GM18526 (cell line): ENCODE data around the gene PRODH.

Experiments used
- POLR2A ChIP-seq: IDR thresholded peaks from 3 replicates; pipeline ENCODE4 v1.6.1; 2011; ENCODE audit not compliant: insufficient read length; ENCODE audit errors: extremely low read depth

PRODH gene, protein sequence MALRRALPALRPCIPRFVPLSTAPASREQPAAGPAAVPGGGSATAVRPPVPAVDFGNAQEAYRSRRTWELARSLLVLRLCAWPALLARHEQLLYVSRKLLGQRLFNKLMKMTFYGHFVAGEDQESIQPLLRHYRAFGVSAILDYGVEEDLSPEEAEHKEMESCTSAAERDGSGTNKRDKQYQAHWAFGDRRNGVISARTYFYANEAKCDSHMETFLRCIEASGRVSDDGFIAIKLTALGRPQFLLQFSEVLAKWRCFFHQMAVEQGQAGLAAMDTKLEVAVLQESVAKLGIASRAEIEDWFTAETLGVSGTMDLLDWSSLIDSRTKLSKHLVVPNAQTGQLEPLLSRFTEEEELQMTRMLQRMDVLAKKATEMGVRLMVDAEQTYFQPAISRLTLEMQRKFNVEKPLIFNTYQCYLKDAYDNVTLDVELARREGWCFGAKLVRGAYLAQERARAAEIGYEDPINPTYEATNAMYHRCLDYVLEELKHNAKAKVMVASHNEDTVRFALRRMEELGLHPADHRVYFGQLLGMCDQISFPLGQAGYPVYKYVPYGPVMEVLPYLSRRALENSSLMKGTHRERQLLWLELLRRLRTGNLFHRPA

DNA sequence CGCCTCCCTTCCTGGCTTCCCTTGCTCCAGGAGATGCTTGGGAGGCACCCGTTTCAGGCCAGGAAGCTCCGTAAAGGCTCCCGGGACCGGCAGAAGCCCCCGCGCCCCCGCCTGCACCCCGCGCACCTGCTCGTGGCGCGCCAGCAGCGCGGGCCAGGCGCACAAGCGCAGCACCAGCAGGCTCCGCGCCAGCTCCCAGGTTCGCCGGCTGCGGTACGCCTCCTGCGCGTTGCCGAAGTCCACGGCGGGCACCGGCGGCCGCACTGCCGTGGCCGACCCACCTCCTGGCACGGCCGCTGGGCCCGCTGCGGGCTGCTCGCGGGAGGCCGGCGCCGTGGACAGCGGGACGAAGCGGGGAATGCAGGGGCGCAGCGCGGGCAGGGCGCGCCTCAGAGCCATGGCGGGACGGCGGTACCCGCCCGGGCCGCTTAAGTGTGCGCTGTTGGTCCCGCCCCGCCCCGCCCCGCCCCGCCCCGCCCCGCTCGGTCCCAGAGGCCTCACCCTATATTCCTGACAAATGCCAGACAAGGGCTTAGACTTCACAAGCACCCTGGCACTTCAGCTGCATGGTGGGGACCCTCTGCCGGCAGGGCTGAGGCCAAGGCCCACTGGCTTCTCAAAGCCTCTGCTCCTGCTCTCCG lies at the start of gene PRODH:
PRODH (minus strand) TSS at position 405 of the 641 bp plus-strand sequence; CDS start at position 399, 6 bp downstream.
- no peak for TF ChIP-seq POLR2A

DNA sequence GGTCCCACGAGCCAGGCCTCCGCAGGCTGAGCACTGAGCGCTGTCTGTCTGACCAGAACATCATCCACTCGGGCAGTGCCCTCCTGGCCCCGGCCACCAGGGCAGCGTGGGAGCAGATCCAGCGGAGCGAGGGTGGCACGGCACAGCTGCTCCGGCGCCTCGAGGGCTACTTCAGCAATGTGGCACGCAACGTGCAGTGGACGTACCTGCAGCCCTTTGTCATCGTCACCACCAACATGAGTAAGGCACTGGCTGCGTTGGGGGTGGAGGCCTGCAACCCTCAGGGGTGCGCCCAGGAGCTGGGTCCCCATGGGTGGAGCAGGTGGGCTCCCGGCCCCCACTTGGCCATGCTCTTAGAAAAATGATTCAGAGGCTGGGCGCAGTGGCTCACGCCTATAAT lies 49.7 kb upstream of the PRODH start:
- no peak for TF ChIP-seq POLR2A

DNA sequence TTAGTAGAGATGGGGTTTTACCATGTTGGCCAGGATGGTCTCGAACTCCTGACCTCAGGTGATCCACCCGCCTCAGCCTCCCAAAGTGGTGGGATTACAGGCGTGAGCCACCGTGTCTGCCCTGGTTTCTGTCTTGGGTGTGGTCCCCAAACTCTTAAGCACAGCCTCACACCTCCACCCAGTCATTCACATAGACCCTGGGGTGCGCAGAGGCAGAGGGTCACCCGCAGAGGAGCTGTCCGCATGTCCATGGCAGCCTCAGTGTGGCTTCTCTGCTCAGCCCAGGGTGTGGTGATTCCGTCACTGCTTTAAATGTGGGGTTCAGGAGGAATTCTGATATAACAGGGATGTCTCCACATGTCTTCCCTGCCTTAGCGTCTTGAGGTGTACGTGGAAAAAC lies 48.5 kb upstream of the PRODH start:
- TF ChIP-seq POLR2A: no peak

DNA sequence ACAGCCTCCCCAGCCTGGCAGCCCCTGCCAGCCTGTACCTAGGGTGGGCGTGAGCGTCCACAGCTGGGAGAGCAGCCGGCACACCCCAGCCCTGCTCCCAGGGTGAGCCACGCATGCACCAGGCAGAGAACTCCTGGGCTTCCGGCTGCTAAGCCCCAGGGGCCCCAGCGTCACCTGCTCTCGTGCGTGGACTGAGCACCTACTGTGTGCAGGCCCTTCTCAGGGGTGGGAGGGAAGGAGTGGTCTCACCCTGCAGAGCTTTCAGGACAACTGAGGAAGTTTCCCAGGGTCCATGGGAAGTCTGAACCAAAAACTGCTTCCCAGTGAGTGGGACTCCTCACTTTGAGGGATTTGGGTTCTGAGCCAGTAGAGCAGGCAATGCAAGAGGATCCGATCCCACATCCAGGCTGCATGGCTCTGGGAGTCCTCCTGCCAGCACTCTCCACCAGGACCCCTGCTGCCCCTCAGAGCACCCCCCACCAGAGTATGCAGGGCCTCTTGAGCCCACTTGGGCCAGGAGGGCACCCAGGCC lies 47.1 kb upstream of the PRODH start:
- TF ChIP-seq POLR2A: no peak

DNA sequence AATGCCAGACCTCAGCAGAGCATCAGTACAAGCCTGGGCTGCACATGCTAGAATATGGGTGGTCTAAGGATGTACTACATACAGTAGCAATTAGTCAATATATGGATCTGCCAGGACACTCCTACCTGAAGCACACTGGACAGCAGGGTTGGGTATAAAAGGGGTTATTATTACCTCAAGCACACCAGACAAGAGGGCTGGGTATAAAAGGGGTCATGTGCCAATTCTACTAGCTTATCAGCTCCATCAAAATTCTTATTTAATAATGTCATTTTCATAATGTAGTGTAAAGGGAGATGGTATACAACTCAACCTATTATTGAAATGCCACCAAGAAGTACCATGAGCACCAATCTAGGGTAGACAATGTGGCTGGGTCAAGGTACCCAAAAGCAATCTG lies 44.7 kb upstream of the PRODH start:
- TF ChIP-seq POLR2A: no peak

DNA sequence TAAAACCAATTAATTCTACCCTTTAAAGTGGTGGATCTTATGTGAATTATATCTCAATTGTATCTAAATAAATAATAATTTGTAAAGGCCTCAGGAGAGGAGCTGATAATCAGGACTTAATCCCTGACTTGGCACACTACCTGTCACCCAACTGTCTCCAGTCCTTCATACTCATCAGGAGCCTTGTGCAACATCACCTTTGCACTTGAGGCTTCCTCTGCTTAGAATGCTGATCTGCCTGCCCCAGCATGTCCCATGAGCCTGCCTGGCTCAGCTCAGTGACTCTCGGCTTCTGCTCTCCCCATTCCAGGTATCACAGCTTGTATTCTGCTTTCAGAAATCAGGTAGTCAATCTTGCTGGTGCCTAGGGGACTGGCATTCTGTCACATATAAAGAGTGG lies 43.9 kb upstream of the PRODH start:
- TF ChIP-seq POLR2A: no peak

DNA sequence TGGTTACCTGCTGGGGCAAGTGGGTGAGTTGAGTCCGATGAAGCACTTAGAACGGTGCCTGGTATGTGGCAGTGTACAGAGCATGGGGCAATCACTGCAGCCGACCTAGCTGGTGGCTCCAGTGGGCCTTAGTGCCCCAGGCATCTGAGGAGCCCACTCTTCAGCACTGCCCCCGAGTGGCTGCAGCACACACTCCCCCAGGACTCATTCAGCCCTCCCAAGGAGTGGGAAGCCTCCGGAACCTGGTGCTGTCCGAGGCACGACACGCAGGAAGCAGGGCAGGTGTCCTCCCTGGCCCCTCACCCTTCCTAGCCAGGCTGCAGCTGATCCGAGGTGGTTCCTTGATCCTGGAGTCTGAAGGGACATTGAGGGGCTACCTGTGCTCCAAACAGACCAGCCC lies 42.4 kb upstream of the PRODH start:
- TF ChIP-seq POLR2A: no peak

DNA sequence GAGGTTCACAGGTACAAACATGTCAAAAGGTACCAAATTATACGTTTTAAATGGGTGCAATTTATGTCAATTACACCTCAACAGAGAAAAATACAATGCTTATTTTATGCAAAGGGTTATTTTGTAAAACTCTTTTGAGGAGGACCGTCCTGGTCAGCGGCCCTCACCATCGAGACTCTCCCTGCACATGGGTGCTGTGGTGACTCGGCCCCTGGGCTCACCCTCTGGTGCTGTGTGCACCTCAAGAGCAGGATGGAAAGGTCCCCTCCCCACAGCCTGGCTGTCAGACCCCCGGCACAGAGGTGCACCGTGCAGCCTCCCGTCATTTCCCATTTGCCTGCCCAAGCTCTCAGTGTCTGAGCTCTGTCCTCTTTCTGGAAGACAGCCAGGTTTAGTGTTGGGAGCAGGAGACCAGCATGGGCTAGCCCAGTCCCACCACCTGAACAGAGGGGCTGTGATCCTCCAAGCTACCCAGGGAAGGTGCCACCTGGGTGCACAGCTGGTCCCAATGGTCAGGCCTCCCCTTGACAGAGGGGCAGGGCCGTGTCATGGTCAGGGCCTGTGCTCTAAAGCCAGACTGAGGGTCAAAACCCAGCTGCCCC lies 41.8 kb upstream of the PRODH start:
- no peak for TF ChIP-seq POLR2A

DNA sequence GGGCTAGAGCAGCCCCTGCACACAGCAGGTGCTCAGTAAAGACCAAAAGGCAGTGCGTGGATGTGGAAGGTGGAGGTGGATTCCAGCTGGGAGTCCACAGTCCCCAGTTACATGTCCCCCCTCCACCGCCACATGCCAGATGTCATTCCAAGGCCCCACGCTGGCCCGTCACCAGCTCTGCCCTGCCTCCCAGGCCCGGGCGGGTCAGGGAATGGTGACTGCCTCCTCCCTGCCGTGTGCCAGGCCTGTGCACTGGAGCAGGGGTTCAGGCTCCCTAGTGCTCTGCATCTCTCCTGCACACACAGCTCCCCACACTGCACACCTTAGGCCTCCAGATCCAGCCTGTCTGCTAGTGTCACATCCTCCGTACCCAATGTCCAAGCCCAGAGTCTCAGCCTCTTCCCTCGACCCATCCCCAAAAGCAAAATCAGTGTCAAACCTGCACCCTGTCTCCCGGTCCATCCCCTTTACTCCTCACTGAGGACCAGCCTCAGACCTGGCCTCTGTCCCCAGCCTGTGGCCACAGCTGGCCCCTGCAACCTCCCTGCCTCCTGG lies 40.2 kb upstream of the PRODH start:
- TF ChIP-seq POLR2A: no peak

DNA sequence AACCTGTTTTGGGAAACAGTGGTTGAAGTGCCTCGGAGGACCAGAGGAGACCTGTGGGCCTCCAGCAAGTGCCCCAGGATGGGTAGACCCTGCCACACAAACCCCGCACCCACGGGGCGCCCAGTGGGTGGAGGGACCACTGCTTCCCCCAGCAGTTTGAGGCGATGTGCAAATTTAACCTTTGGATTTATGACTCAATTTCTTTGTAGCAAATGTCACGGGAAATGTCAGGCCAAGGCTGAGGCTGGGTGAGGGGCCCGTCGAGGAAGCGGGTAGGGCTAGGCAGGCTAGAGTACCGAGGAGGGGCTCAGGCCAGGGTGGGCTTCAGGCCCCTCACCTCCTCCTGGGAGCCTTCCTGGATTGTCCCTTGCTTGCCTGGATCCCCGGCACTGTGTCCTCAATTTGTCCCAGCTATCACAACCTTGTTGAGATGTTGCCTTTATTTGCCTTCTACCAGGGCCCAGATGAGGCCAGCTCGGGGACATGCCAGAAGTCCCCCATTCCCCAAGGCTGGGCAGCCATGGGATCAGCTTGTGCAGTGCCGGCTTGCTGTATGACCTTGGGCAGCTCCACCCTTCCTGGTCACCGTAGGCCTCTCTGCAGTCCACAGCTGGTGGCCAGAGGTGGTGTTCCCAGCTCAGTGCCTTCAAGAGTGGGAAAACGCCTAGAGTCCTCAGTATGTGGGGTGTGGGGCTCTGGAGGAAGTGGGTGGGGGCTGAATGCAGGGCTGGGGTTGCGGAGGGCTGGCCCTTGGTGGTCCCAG lies 39.5 kb upstream of the PRODH start:
- no peak for TF ChIP-seq POLR2A

GRCh38 chr22:18974477-18975180 lies 38.5 kb upstream of the PRODH start:
- no peak for TF ChIP-seq POLR2A

DNA sequence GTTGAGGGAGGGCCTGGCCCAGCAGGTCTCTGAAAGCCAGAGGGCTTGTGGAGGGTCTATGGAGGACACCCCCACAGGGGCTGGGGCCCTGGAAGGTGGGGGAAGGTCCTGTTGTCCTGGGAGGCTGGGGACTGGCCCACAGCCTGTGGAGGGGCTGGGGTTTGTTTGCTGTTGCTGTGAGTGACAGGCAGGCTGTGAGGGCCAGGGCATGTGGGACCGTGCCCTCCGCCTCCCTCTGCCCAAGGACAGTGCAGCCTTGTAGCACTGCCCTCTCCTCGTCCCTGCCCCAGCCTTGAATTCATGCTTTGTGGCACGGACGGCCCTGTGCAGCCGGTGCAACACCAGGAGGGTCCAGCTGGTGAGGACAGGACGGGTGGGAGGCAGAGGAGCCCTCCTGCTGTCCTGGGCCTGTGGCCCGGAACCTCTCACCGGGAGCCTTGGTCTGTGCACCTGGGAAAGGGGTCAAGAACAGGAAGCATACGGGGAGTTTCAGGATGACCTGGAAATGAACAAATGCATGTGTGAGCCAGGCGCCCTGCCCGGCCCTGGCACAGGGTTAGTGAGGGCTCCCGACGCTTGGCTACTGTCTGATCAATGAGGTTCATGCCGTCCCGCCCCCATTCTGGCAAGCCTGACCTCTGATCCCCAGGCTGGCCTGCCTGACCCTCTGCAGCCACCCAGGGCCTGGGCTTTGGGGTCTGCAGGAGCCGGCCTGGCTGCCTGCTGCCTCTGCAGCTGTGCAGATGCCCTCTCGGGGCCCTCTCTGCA lies 37.4 kb upstream of the PRODH start:
- no peak for TF ChIP-seq POLR2A

DNA sequence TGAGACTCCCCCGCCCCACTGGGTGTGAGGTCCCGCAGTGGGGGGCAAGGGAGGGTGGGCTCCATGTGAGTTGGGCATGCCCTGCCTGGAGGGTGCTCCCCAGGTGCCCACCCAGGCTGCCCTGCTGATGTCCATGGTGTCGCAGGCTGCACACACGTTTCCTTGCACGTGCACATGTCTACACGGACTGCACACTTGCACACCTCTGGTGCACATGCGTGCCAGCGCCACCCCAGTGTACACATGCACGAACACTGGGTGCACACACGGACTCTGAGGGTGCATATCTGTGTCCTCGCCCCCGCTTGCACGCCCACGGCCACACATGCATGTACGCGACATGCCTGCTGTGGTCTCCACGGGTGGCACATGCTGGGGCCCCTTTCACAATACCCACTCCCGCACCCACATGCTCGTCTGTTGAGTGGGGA lies 35.2 kb upstream of the PRODH start:
- no peak for TF ChIP-seq POLR2A
